ENCODE data around the gene DDX41. TPM values are rescaled to one million over a fixed set of nuclear protein-coding genes. Genes with fewer than 3 reads are reported as not detected.
A peak's percentile ranks its signal among the peaks of the same experiment; 100 is the strongest.
"Not testable (repeated sequence)": the region's sequence is repeated elsewhere in the genome, so short reads cannot be mapped to it uniquely, and the experiment has no call there.

The DDX41 gene
- 100 to 1,000 TPM in 1 of 7 donors, 10 to 100 TPM in 6; 63.5 to 104 (median 76.0) TPM for total RNA-seq
- polyA plus RNA-seq, result 10 to 100 TPM; 58.3 to 63.6 TPM
- long read RNA-seq, donor 1, transcript DDX41-207 (11 exons, 1,564 nt), result minor isoform, 6 of 206 reads
- long read RNA-seq, donor 1, transcript DDX41-208 (17 exons, 2,607 nt), result major isoform, 118 of 206 reads
- long read RNA-seq, donor 1, transcript DDX41-201 (16 exons, 2,137 nt), result minor isoform, 16 of 206 reads
- long read RNA-seq, donor 1, partial matches to known transcripts, result 33 of 206 reads
- long read RNA-seq, donor 1, other reads (novel, unspliced or antisense), result 33 of 206 reads
- long read RNA-seq, donor 2, transcript DDX41-208 (17 exons, 2,607 nt), result major isoform, 7 of 46 reads
- long read RNA-seq, donor 2, partial matches to known transcripts, result 36 of 46 reads
- long read RNA-seq, donor 2, other reads (novel, unspliced or antisense), result 0 of 46 reads
- long read RNA-seq, donor 3, transcript DDX41-208 (17 exons, 2,607 nt), result major isoform, 34 of 61 reads
- long read RNA-seq, donor 3, partial matches to known transcripts, result 13 of 61 reads
- long read RNA-seq, donor 3, other reads (novel, unspliced or antisense), result 8 of 61 reads

GRCh38 chr5:177516601-177517568, at the start of gene DDX41:
TSS of gene DDX41 (minus strand) at chr5:177516961. CDS start at chr5:177516945, 16 bp downstream.
- WGBS, 3 donors, result 0 to 1% (median 0%) methylated on average over 83 to 96 of the region's 96 CpGs
- Histone ChIP-seq H3K36me3 (no peaks in the 10 kb centered on the region), H3K27ac (peak within 1 kb of the TSS; percentile 16 to 69), H3K4me1 (ENCODE audit: insufficient read depth) (peaks cover 5% of the 10 kb centered on the region), H3K4me3 (peak within 1 kb of the TSS; percentile 88), H3K27me3 (no peaks in the 10 kb centered on the region), H3K9me3 (no peaks in the 10 kb centered on the region)
- peak; percentile 95 to 98 (median 96) for DNase-seq
- peak; percentile 24 for TF ChIP-seq POLR2A (IDR thresholded peaks at IDR 0.05)
- TF ChIP-seq, protein P1, sequence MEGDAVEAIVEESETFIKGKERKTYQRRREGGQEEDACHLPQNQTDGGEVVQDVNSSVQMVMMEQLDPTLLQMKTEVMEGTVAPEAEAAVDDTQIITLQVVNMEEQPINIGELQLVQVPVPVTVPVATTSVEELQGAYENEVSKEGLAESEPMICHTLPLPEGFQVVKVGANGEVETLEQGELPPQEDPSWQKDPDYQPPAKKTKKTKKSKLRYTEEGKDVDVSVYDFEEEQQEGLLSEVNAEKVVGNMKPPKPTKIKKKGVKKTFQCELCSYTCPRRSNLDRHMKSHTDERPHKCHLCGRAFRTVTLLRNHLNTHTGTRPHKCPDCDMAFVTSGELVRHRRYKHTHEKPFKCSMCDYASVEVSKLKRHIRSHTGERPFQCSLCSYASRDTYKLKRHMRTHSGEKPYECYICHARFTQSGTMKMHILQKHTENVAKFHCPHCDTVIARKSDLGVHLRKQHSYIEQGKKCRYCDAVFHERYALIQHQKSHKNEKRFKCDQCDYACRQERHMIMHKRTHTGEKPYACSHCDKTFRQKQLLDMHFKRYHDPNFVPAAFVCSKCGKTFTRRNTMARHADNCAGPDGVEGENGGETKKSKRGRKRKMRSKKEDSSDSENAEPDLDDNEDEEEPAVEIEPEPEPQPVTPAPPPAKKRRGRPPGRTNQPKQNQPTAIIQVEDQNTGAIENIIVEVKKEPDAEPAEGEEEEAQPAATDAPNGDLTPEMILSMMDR (IDR thresholded peaks at IDR 0.05), result no peak
- TF ChIP-seq EP300 (IDR thresholded peaks at IDR 0.05), result no peak
- intact Hi-C loops (cut with DNase I), result no loop called here

- TF ChIP-seq, protein P1 (IDR thresholded peaks at IDR 0.05), result no peak
- TF ChIP-seq EP300 (IDR thresholded peaks at IDR 0.05) (no peak), POLR2A (IDR thresholded peaks at IDR 0.05) (no peak)
- no peak for DNase-seq
- no peaks in the 10 kb centered on the region for H3K4me1 ChIP-seq (ENCODE audit: insufficient read depth)
- WGBS, 3 donors, result 61 to 72% (median 62%) methylated on average over 8 of the region's 8 CpGs
- no peak overlapping the region for H3K4me3 ChIP-seq
- H3K27ac ChIP-seq, result no peak overlapping the region
- no peaks in the 10 kb centered on the region for H3K9me3 ChIP-seq
- intact Hi-C loops (cut with DNase I), result no loop called here
- no peaks in the 10 kb centered on the region for H3K27me3 ChIP-seq
- H3K36me3 ChIP-seq, result no peaks in the 10 kb centered on the region
Measured at GRCh38 chr5:177565046-177565445, 48.3 kb upstream of the DDX41 start.

DNA sequence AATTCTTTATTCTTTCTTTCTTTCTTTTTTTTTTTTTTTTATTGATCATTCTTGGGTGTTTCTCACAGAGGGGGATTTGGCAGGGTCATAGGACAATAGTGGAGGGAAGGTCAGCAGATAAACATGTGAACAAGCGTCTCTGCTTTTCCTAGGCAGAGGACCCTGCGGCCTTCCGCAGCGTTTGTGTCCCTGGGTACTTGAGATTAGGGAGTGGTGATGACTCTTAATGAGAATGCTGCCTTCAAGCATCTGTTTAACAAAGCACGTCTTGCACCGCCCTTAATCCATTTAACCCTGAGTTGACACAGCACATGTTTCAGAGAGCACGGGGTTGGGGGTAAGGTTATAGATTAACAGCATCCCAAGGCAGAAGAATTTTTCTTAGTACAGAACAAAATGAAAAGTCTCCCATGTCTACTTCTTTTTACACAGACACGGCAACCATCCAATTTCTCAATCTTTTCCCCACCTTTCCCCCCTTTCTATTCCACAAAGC, 42.7 kb upstream of the DDX41 start:
- DNase-seq; H3K36me3 ChIP-seq; H3K27me3 ChIP-seq; H3K9me3 ChIP-seq; H3K27ac ChIP-seq; H3K4me1 ChIP-seq (ENCODE audit: insufficient read depth); intact Hi-C loops (cut with DNase I); H3K4me3 ChIP-seq: not testable (repeated sequence)
- 45 to 51% (median 47%) methylated on average over 8 of the region's 8 CpGs for WGBS, 3 donors

DNA sequence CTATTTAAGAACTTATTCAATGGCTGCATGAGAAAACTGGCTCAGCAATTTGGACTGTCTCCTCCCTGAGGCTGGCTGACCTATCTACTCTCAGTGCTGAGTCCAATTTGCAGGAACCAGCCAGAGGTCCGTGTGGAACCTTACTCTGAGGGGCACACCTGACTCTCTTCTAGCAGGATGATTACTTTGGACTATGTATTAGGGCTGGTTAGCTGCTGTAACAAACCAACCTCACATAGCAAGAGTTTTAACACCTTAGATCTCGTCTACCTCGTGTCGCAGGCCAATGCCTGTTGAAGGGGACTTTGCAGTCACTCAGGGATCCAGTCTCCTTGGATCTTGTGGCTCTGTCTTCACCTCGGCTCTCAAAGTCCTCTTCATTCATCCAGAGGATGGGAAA, 41.0 kb upstream of the DDX41 start:
- Histone ChIP-seq H3K36me3 (no peaks in the 10 kb centered on the region), H3K4me3 (no peak overlapping the region), H3K9me3 (no peaks in the 10 kb centered on the region), H3K27ac (no peak overlapping the region), H3K27me3 (no peaks in the 10 kb centered on the region), H3K4me1 (ENCODE audit: insufficient read depth) (peaks cover 7% of the 10 kb centered on the region)
- intact Hi-C loops (cut with DNase I), result no loop called here
- 72 to 88% (median 76%) methylated on average over 5 of the region's 5 CpGs for WGBS, 3 donors
- DNase-seq, result no peak
- TF ChIP-seq POLR2A (IDR thresholded peaks at IDR 0.05) (no peak), EP300 (IDR thresholded peaks at IDR 0.05) (no peak)
- TF ChIP-seq, protein P1 (IDR thresholded peaks at IDR 0.05), result no peak

All from ovary (tissue), 10 donors.